PC-3 (cell line): ENCODE measurements around the gene DNAAF1. TPM values are rescaled to one million over a fixed set of nuclear protein-coding genes. Genes with fewer than 3 reads are reported as not detected.

ENCODE experiments used
- ATAC-seq: fragments of 200-7000 bp; cut with Tn5 transposase; 2 replicates; pipeline ENCODE4 v1.9.1; 2020; ENCODE audit warnings: mild to moderate bottlenecking, moderate library complexity
- BruUV-seq: library from RNA; stranded (reverse); fragments of 400-500 nt; replicated peaks from 2 replicates; lab custom pipeline; 2021; lab: Mats Ljungman, UMichigan
- CTCF ChIA-PET: fragments of 300-600 bp; sonication (Branson Sonifier 250); formaldehyde crosslinking; loops from one replicate; lab custom pipeline; 2022; ENCODE audit warnings: antibody characterized with exemption; lab: Charles Lee
- POLR2A ChIA-PET: fragments of 300-600 bp; sonication (Branson Sonifier 250); formaldehyde crosslinking; loops from one replicate; lab custom pipeline; 2022; ENCODE audit warnings: antibody characterized with exemption; ENCODE audit not compliant: unreplicated experiment; lab: Charles Lee
- DNase-seq: peaks from one replicate; pipeline ENCODE4 v3.0.0-alpha.2; 2015
- H2AFZ ChIP-seq: fragments of 300-600 bp; sonication (generic); 2 replicates; pipeline ENCODE4 v1.6.0; 2016; ENCODE audit warnings: antibody characterized with exemption, low read length
- H3F3A ChIP-seq: fragments of 300-600 bp; sonication (generic); one replicate; pipeline ENCODE4 v1.6.0; 2017; ENCODE audit warnings: antibody characterized with exemption, low read length, control low read depth, mild to moderate bottlenecking; ENCODE audit not compliant: unreplicated experiment
- H3K27ac ChIP-seq: fragments of 300-600 bp; sonication (generic); 2 replicates; pipeline ENCODE4 v1.5.1; 2016; ENCODE audit warnings: mild to moderate bottlenecking, low read length
- H3K27me3 ChIP-seq: fragments of 300-600 bp; sonication (generic); 2 replicates; pipeline ENCODE4 v1.6.1; 2016; ENCODE audit warnings: low read length, mixed read lengths
- H3K36me3 ChIP-seq: fragments of 300-600 bp; sonication (generic); 2 replicates; pipeline ENCODE4 v1.6.1; 2016; ENCODE audit warnings: low read depth, mixed run types, low read length, mixed read lengths
- H3K4me1 ChIP-seq: fragments of 300-600 bp; sonication (generic); 2 replicates; pipeline ENCODE4 v1.5.1; 2016; ENCODE audit warnings: low read length; ENCODE audit not compliant: insufficient read depth
- H3K4me2 ChIP-seq: fragments of 300-600 bp; sonication (generic); 2 replicates; pipeline ENCODE4 v1.6.0; 2016; ENCODE audit warnings: low read length
- H3K4me3 ChIP-seq: fragments of 300-600 bp; sonication (generic); 2 replicates; pipeline ENCODE4 v1.5.1; 2016; ENCODE audit warnings: mild to moderate bottlenecking, low read length, mixed read lengths
- H3K79me2 ChIP-seq: fragments of 300-600 bp; sonication (generic); 2 replicates; pipeline ENCODE4 v1.6.1; 2017; ENCODE audit warnings: low read length, mixed read lengths
- H3K9ac ChIP-seq: fragments of 300-600 bp; sonication (generic); 2 replicates; pipeline ENCODE4 v1.6.0; 2016; ENCODE audit warnings: mild to moderate bottlenecking, low read length
- H3K9me2 ChIP-seq: fragments of 300-600 bp; sonication (generic); replicated peaks from 2 replicates; pipeline ENCODE4 v1.6.1; 2016; ENCODE audit warnings: mixed run types, low read length, mixed read lengths
- H3K9me3 ChIP-seq: fragments of 300-600 bp; sonication (generic); 2 replicates; pipeline ENCODE4 v1.6.1; 2016; ENCODE audit warnings: low read length, mixed read lengths
- H4K20me1 ChIP-seq: fragments of 300-600 bp; sonication (generic); 2 replicates; pipeline ENCODE4 v1.6.1; 2016; ENCODE audit warnings: low read length, mixed read lengths
- EZH2 ChIP-seq: fragments of 300-600 bp; sonication (generic); IDR thresholded peaks from one replicate; pipeline ENCODE4 v1.6.1; 2017; ENCODE audit warnings: antibody characterized with exemption, mild to moderate bottlenecking, low read length; ENCODE audit not compliant: unreplicated experiment
- EZH2phosphoT487 ChIP-seq: fragments of 300-600 bp; sonication (generic); IDR thresholded peaks from 2 replicates; pipeline ENCODE4 v1.6.1; 2018; ENCODE audit warnings: mild to moderate bottlenecking, antibody characterized with exemption, low read length, borderline replicate concordance
- intact Hi-C: fragments of 100-400 bp; cut with micrococcal nuclease; formaldehyde crosslinking; loops from 2 replicates; pipeline ENCODE4 v1.9.0; 2023
- total RNA-seq: library from RNA; depleted of rRNA; stranded (reverse); fragments of >200 nt; gene quantifications from 2 replicates; pipeline ENCODE4 v1.2.3, GENCODE V29; 2014
- TF ChIP-seq, protein P1 (sequence below): fragments of 300-600 bp; sonication (generic); conservative IDR thresholded peaks from 2 replicates; pipeline ENCODE4 v1.5.1; 2017; ENCODE audit warnings: antibody characterized with exemption, low read depth, mild to moderate bottlenecking, low read length

The DNAAF1 gene
- total RNA-seq, 1 experiment from 2014 or later: not detected

DNA sequence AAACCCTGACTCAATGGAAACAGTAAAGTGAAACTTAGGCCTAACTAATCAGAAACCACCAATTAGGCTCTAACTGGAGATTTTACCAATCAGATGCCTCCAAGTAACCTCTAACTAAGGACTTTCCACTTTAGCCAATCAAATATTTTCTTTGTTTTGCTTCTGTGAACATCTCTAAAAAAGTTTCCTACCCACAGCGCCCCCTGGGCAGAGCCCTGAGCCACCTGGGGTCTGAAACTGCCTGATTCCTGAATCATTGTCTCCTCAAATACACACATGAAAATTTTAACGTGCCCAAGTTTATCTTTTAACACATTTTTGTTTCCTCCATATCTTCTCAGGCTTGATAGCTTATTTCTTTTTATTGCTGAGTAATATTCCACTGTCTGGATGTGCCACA is 64.9 kb downstream of the DNAAF1 start:
- Histone ChIP-seq H4K20me1 (no peaks in the 10 kb centered on the region), H3K27ac (no peak overlapping the region), H3K4me1 (peaks cover 7% of the 10 kb centered on the region), H3F3A (no peaks in the 10 kb centered on the region), H3K4me2 (no peak overlapping the region), H3K27me3 (no peaks in the 10 kb centered on the region), H3K79me2 (no peaks in the 10 kb centered on the region), H3K36me3 (no peaks in the 10 kb centered on the region), H3K4me3 (no peak overlapping the region), H3K9ac (no peak overlapping the region), H2AFZ (no peak overlapping the region), H3K9me2 (no peaks in the 10 kb centered on the region), H3K9me3 (no peaks in the 10 kb centered on the region)
- BruUV-seq: no TSS peak
- ChIA-PET CTCF (no interaction called here), POLR2A (no interaction called here)
- ATAC-seq (no peak), DNase-seq (no peak)
- intact Hi-C loops: no loop called here
- TF ChIP-seq EZH2phosphoT487 (no peak), EZH2 (no peak)
- TF ChIP-seq, protein P1, sequence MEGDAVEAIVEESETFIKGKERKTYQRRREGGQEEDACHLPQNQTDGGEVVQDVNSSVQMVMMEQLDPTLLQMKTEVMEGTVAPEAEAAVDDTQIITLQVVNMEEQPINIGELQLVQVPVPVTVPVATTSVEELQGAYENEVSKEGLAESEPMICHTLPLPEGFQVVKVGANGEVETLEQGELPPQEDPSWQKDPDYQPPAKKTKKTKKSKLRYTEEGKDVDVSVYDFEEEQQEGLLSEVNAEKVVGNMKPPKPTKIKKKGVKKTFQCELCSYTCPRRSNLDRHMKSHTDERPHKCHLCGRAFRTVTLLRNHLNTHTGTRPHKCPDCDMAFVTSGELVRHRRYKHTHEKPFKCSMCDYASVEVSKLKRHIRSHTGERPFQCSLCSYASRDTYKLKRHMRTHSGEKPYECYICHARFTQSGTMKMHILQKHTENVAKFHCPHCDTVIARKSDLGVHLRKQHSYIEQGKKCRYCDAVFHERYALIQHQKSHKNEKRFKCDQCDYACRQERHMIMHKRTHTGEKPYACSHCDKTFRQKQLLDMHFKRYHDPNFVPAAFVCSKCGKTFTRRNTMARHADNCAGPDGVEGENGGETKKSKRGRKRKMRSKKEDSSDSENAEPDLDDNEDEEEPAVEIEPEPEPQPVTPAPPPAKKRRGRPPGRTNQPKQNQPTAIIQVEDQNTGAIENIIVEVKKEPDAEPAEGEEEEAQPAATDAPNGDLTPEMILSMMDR: peak; percentile 41; the same call in 1 of the 2 replicates

DNA sequence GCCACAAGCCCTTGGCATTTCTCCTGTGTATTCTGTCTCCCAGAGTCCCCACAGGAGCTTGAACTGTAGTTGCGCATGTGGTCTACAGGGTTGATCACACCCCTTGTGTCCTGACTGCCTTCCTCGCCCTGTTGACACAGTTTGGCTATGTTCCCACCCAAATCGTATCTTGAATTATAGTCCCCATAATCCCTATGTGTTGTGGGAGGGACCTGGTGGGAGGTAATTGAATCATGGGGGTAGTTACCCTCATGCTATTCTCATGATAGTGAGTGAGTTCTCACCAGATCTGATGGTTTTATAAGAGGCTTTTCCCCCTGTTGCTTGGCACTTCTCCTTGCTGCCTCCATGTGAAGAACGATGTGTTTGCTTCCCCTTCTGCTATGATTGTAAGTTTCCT is 67.0 kb downstream of the DNAAF1 start:
- H2AFZ ChIP-seq: no peak overlapping the region
- no peaks in the 10 kb centered on the region for H3K4me1 ChIP-seq
- H3K9me3 ChIP-seq: no peaks in the 10 kb centered on the region
- H3K36me3 ChIP-seq: no peaks in the 10 kb centered on the region
- no peaks in the 10 kb centered on the region for H3F3A ChIP-seq
- POLR2A ChIA-PET: no interaction called here
- no peak overlapping the region for H3K4me2 ChIP-seq
- no peak overlapping the region for H3K4me3 ChIP-seq
- CTCF ChIA-PET: no interaction called here
- ATAC-seq (no peak), DNase-seq (no peak)
- H4K20me1 ChIP-seq: no peaks in the 10 kb centered on the region
- intact Hi-C loops: no loop called here
- H3K9ac ChIP-seq: no peak overlapping the region
- H3K9me2 ChIP-seq: no peaks in the 10 kb centered on the region
- no peaks in the 10 kb centered on the region for H3K79me2 ChIP-seq
- no peak overlapping the region for H3K27ac ChIP-seq
- no TSS peak for BruUV-seq
- TF ChIP-seq, protein P1: no peak
- TF ChIP-seq EZH2phosphoT487: no peak
- TF ChIP-seq EZH2: no peak
- H3K27me3 ChIP-seq: no peaks in the 10 kb centered on the region

DNA sequence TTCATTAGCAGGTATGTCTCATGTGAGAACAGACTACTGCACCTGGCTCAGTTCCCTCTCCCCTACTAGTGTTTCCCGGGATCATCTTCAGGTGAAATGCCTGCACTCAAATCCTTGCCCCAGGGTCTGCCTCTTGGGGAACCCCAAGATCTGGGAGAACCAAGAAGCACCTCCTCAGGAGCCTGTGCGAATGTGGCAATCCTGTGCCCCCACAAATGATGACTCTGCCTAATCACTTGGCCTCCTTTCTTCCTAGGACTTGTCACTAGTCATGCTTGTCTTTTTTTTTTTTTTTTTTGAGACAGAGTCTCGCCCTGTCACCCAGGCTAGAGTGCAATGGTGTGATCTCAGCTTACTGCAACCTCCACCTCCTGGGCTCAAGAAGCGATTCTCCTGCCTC is 67.5 kb downstream of the DNAAF1 start:
- no peak overlapping the region for H3K9ac ChIP-seq
- H3K36me3 ChIP-seq: no peaks in the 10 kb centered on the region
- H4K20me1 ChIP-seq: no peaks in the 10 kb centered on the region
- no peak overlapping the region for H2AFZ ChIP-seq
- no peaks in the 10 kb centered on the region for H3K79me2 ChIP-seq
- TF ChIP-seq EZH2 (no peak), EZH2phosphoT487 (no peak)
- TF ChIP-seq, protein P1: no peak
- no peak overlapping the region for H3K27ac ChIP-seq
- CTCF ChIA-PET: no interaction called here
- intact Hi-C loops: no loop called here
- no peak overlapping the region for H3K4me3 ChIP-seq
- no peaks in the 10 kb centered on the region for H3F3A ChIP-seq
- H3K27me3 ChIP-seq: no peaks in the 10 kb centered on the region
- DNase-seq (no peak), ATAC-seq (no peak)
- no peak overlapping the region for H3K4me2 ChIP-seq
- POLR2A ChIA-PET: no interaction called here
- BruUV-seq: no TSS peak
- no peaks in the 10 kb centered on the region for H3K4me1 ChIP-seq
- no peaks in the 10 kb centered on the region for H3K9me3 ChIP-seq
- H3K9me2 ChIP-seq: no peaks in the 10 kb centered on the region
